ENCODE data around the gene SLC26A5. TPM values are rescaled to one million over a fixed set of nuclear protein-coding genes. Genes with fewer than 3 reads are reported as not detected.

The SLC26A5 gene
- total RNA-seq, 2 donors from 2014 or later = not detected

DNA sequence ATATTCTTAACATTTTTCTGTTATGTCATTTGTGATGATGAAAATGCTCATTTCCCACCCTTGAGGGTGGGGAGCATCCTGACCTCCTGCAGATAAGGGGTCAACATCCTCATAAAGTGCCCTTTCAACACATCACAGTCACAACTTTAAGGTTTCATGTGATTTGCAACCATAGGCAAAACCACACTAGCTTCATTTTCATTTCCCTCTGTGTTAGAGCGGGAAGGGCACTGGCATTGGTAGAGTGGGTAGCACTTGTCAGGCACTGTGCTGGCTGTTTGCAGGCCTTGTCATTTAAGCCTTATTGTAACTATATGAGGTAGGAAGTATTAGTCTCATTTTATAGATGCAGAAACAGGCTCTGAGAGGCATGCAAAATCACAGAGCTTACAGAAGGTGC is 58.8 kb downstream of the SLC26A5 start:
- DNase-seq (ENCODE audit: low spot score) = no peak
- Histone ChIP-seq H3K4me1 (no peaks in the 10 kb centered on the region), H3K27ac (no peak overlapping the region), H3K36me3 (no peaks in the 10 kb centered on the region), H3K4me3 (no peak overlapping the region), H3K27me3 (no peaks in the 10 kb centered on the region), H3K9me3 (no peaks in the 10 kb centered on the region)
- TF ChIP-seq, protein P1, sequence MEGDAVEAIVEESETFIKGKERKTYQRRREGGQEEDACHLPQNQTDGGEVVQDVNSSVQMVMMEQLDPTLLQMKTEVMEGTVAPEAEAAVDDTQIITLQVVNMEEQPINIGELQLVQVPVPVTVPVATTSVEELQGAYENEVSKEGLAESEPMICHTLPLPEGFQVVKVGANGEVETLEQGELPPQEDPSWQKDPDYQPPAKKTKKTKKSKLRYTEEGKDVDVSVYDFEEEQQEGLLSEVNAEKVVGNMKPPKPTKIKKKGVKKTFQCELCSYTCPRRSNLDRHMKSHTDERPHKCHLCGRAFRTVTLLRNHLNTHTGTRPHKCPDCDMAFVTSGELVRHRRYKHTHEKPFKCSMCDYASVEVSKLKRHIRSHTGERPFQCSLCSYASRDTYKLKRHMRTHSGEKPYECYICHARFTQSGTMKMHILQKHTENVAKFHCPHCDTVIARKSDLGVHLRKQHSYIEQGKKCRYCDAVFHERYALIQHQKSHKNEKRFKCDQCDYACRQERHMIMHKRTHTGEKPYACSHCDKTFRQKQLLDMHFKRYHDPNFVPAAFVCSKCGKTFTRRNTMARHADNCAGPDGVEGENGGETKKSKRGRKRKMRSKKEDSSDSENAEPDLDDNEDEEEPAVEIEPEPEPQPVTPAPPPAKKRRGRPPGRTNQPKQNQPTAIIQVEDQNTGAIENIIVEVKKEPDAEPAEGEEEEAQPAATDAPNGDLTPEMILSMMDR (IDR thresholded peaks at IDR 0.05) = no peak

DNA sequence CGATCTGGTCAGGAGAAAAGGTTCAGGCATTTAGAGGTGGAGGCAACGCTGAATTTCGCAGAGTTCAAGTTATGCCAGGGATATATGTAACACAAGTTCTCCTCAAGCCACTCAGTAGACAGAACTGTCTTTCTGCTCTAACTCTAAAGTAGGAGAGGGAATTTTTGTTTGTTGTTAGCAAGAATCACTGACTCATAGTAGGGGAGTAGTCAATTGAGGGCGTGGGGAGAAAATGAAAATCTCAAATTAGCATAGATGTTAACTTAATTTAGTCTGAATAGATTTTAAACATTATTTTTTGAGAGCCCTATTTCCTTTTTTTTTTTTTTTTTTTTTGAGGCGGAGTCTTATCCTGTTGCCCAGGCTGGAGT is 64.0 kb downstream of the SLC26A5 start:
- Histone ChIP-seq H3K4me1 (no peaks in the 10 kb centered on the region), H3K4me3 (no peak overlapping the region), H3K9me3 (no peaks in the 10 kb centered on the region), H3K36me3 (no peaks in the 10 kb centered on the region), H3K27me3 (no peaks in the 10 kb centered on the region), H3K27ac (no peak overlapping the region)
- TF ChIP-seq, protein P1 (IDR thresholded peaks at IDR 0.05) = no peak
- no peak for DNase-seq (ENCODE audit: low spot score)

DNA sequence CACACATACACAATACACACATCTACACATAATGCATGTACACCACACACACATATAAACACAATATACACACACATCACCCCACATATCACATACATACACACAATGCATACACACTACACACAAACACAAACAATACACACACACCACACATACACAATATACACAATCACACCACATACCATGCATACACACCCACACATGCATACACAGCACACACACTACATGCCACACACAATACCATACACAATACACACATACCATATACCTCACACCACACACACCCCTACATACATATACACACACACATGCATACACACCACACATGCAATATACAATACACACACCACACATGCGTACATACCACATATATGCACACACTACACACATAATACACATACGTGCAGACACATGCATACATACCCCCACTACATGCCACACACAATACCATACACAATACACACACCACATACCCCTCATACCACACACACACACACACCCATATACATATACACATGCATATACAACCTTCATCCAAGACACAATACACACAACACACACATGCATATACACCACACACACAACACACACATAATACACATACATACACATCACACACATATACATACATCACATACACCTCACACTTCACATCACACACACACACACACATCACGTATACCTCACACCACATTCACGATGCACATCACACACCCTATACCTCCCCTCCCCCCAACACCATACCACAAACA is 64.6 kb downstream of the SLC26A5 start:
- Histone ChIP-seq H3K27ac (no peak overlapping the region), H3K4me3 (no peak overlapping the region), H3K4me1 (no peaks in the 10 kb centered on the region), H3K27me3 (no peaks in the 10 kb centered on the region), H3K36me3 (no peaks in the 10 kb centered on the region), H3K9me3 (no peaks in the 10 kb centered on the region)
- no peak for DNase-seq (ENCODE audit: low spot score)
- TF ChIP-seq, protein P1 (IDR thresholded peaks at IDR 0.05) = no peak

DNA sequence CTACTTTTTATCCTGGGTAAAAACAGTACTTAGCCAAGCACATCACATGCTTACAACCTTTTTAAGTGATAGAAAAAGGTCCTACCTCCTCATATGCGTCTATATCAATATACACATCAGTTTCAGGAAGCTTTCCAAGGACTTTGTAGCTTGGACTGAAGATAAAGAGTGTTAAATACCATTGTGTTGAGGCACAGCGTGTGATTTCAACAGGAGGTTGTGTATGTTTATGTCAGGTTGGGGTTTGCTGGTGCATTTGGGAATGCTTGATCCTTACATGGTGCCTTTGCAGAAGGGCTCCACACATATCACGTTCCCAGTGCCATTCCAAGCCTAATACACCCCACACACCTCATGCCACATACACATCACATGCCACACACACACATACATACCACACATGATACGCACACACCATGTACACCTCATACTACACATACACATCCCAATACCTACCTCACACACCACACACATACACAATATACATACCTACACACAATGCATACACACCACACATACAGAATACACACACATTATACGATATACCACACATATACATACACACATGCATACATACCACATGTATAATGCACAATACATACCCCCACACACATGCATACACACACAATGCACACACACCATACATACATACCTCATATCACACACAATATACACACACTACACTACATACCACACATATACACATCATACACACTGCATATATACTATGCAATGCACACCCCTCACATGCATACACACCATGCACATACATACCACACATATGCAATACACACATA is 65.4 kb downstream of the SLC26A5 start:
- DNase-seq (ENCODE audit: low spot score) = no peak
- Histone ChIP-seq H3K9me3 (no peaks in the 10 kb centered on the region), H3K27me3 (no peaks in the 10 kb centered on the region), H3K4me1 (no peaks in the 10 kb centered on the region), H3K4me3 (no peak overlapping the region), H3K27ac (no peak overlapping the region), H3K36me3 (no peaks in the 10 kb centered on the region)
- TF ChIP-seq, protein P1 (IDR thresholded peaks at IDR 0.05) = no peak

DNA sequence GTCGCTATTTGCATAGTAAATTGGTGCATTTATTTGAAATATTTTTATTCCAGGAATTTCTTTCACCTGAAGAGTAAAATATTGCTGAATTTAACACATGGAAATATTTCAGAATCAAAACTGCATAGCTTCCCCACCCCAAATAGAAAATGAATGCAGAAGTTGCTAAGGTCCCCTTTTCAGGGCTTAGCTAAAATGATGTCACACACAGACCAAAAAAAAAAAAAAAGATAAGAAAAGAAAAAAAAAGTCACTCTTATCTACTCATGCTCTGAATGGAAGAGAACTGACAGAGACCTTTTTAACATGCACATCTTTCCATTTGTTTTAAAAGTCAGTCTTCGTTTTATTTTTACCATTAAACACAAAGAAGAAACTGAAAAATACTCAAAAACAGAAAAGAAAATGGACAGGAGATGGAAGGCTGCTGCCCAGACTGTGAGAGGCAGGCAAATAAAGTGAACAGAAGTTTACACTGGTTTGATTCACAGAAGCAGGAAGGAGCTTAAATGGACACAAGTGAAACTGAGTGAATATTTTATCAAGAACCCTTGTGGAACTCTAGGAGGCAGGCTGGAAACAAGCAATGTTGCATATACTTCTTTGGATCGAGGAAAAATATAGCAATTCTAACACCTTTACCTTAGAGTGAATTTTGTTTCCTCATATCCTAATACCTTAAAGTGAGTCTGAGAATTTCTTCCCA is 66.6 kb downstream of the SLC26A5 start:
- Histone ChIP-seq H3K9me3 (no peaks in the 10 kb centered on the region), H3K27me3 (no peaks in the 10 kb centered on the region), H3K36me3 (no peaks in the 10 kb centered on the region), H3K4me1 (no peaks in the 10 kb centered on the region), H3K27ac (no peak overlapping the region), H3K4me3 (no peak overlapping the region)
- DNase-seq (ENCODE audit: low spot score) = no peak
- TF ChIP-seq, protein P1 (IDR thresholded peaks at IDR 0.05) = no peak

Measured in right atrium auricular region (tissue), 2 donors.